Chondrocyte (in vitro differentiated cells): ENCODE measurements around the gene NUBP2. TPM values are rescaled to one million over a fixed set of nuclear protein-coding genes. Genes with fewer than 3 reads are reported as not detected.
"Not testable (repeated sequence)": the region's sequence is repeated elsewhere in the genome, so short reads cannot be mapped to it uniquely, and the experiment has no call there.

ENCODE experiments used
- DNase-seq: peaks from one replicate; pipeline ENCODE4 v3.0.0; 2021; ENCODE audit warnings: mixed read lengths, low spot score
- H3K27ac Mint-ChIP-seq: one replicate; pipeline ENCODE4 v1.8.0; 2021; ENCODE audit warnings: mild to moderate bottlenecking, moderate library complexity, mixed read lengths; ENCODE audit not compliant: unreplicated experiment
- H3K27me3 Mint-ChIP-seq: 2 replicates; pipeline ENCODE4 v1.8.0; 2021; ENCODE audit warnings: low read depth, mixed read lengths
- H3K36me3 Mint-ChIP-seq: 2 replicates; pipeline ENCODE4 v1.8.0; 2021; ENCODE audit warnings: low read depth, mixed read lengths
- H3K4me1 Mint-ChIP-seq: 2 replicates; pipeline ENCODE4 v1.8.0; 2021; ENCODE audit warnings: low read depth, mild to moderate bottlenecking, mixed read lengths
- H3K4me3 Mint-ChIP-seq: one replicate; pipeline ENCODE4 v1.8.0; 2021; ENCODE audit warnings: mild to moderate bottlenecking, moderate library complexity, mixed read lengths; ENCODE audit not compliant: unreplicated experiment
- H3K9me3 Mint-ChIP-seq: 2 replicates; pipeline ENCODE4 v1.8.0; 2021; ENCODE audit warnings: low read depth, mixed read lengths
- total RNA-seq: library from RNA; stranded (reverse); gene quantifications from 3 replicates; pipeline ENCODE4 v1.2.1, GENCODE V29; 2021
- TF ChIP-seq, protein P1 (sequence below): fragments of 200-600 bp; sonication (generic); IDR thresholded peaks from 2 replicates; pipeline ENCODE4 v1.5.0; 2021; ENCODE audit warnings: antibody characterized with exemption, mild to moderate bottlenecking, moderate library complexity

The NUBP2 gene
- total RNA-seq, 1 donor from 2014 or later: 36.5 TPM

GRCh38 chr16:1793578-1794220, 10.9 kb downstream of the NUBP2 start, which contains the start of gene IGFALS:
TSS of gene IGFALS (minus strand) at chr16:1793705. CDS start at chr16:1793652, 53 bp downstream.
- DNase-seq: no peak
- H3K9me3 Mint-ChIP-seq: peaks cover 8% of the 10 kb centered on the region
- H3K4me3 Mint-ChIP-seq: no peak within 1 kb of the TSS
- H3K4me1 Mint-ChIP-seq: no peaks in the 10 kb centered on the region
- no peaks in the 10 kb centered on the region for H3K27me3 Mint-ChIP-seq
- H3K36me3 Mint-ChIP-seq: peaks cover 4% of the 10 kb centered on the region
- TF ChIP-seq, protein P1, sequence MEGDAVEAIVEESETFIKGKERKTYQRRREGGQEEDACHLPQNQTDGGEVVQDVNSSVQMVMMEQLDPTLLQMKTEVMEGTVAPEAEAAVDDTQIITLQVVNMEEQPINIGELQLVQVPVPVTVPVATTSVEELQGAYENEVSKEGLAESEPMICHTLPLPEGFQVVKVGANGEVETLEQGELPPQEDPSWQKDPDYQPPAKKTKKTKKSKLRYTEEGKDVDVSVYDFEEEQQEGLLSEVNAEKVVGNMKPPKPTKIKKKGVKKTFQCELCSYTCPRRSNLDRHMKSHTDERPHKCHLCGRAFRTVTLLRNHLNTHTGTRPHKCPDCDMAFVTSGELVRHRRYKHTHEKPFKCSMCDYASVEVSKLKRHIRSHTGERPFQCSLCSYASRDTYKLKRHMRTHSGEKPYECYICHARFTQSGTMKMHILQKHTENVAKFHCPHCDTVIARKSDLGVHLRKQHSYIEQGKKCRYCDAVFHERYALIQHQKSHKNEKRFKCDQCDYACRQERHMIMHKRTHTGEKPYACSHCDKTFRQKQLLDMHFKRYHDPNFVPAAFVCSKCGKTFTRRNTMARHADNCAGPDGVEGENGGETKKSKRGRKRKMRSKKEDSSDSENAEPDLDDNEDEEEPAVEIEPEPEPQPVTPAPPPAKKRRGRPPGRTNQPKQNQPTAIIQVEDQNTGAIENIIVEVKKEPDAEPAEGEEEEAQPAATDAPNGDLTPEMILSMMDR: no peak
- H3K27ac Mint-ChIP-seq: no peak within 1 kb of the TSS

DNA sequence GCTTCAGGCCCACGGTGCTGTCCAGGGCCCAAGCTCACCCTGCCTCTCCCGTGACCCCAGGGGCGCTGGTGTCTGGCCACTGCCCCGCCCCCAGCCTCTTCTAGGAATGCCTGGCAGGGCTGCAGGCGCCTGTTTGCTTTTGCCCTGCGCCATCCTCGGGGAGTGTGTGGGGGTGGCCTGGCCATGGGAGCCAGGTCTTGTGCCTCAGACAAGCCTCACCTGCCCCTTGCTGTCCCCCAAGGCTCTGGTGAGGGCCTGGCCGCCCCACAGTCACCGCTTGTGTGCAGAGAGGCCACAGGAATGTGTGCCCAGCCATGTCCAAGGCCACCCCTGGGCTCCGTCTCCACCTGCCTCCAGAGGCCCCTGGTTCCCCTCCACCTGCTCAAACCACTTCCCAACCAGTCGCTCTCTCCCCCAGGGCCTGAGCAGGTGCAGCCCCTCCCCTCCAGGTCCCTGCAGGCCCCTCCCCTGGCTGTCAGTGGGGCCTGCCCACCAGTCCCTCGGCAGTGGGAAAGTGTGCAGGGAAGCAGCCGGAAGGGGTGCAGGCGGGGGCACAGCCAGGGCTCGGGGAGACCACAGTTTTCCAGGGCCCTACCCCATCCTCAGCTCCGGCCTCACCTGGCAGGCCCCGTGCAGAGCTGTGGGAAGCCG, 11.6 kb downstream of the NUBP2 start:
- peaks cover 3% of the 10 kb centered on the region for H3K36me3 Mint-ChIP-seq
- H3K27ac Mint-ChIP-seq: no peak overlapping the region
- no peaks in the 10 kb centered on the region for H3K27me3 Mint-ChIP-seq
- TF ChIP-seq, protein P1: no peak
- DNase-seq: no peak
- peaks cover 14% of the 10 kb centered on the region for H3K9me3 Mint-ChIP-seq
- H3K4me1 Mint-ChIP-seq: no peaks in the 10 kb centered on the region
- no peak overlapping the region for H3K4me3 Mint-ChIP-seq

- TF ChIP-seq, protein P1: no peak
- Mint-ChIP-seq H3K36me3 (peaks cover 3% of the 10 kb centered on the region), H3K4me1 (no peaks in the 10 kb centered on the region), H3K27ac (no peak overlapping the region), H3K4me3 (no peak overlapping the region), H3K9me3 (peaks cover 17% of the 10 kb centered on the region), H3K27me3 (no peaks in the 10 kb centered on the region)
- no peak for DNase-seq
Measured at GRCh38 chr16:1794908-1795666, 12.3 kb downstream of the NUBP2 start.

GRCh38 chr16:1799263-1799662, 16.5 kb downstream of the NUBP2 start:
- H3K4me1 Mint-ChIP-seq, H3K27ac Mint-ChIP-seq, H3K36me3 Mint-ChIP-seq, H3K4me3 Mint-ChIP-seq, DNase-seq, H3K27me3 Mint-ChIP-seq: not testable (repeated sequence)
- peaks cover 17% of the 10 kb centered on the region for H3K9me3 Mint-ChIP-seq

DNA sequence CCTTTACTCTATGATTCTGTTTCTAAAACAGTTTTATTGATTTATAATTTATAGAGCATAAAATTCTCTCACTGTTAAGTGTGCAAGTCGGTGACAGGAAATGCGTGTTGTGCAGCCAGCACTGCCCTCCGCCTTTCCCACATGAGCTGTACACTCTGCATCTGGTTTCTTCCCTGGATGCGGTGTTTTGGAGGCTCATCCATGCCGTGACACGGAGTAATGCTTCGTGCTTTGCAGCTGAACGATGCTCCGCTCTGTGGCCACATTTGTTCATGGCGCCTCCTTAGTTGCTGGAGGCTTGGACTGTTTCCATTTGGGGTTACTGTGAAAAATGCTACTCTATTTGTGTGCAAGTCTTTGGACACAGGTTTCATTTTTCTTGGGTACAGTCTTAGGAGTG, 17.9 kb downstream of the NUBP2 start:
- Mint-ChIP-seq H3K4me1 (no peaks in the 10 kb centered on the region), H3K36me3 (peaks cover 3% of the 10 kb centered on the region), H3K27ac (no peak overlapping the region), H3K9me3 (peaks cover 17% of the 10 kb centered on the region), H3K4me3 (no peak overlapping the region), H3K27me3 (no peaks in the 10 kb centered on the region)
- DNase-seq: no peak
- TF ChIP-seq, protein P1: no peak
